Ramos (cell line): ENCODE measurements around the gene AMMECR1.
"Not testable (repeated sequence)": the region's sequence is repeated elsewhere in the genome, so short reads cannot be mapped to it uniquely, and the experiment has no call there.

Experiments used
- in situ Hi-C: fragments of 300-500 bp; cut with MboI; formaldehyde crosslinking; loops from one replicate; pipeline ENCODE4 v1.14.3; 2022; ENCODE audit warnings: low sequenced_read_pairs; ENCODE audit not compliant: unreplicated experiment

AMMECR1 gene

GRCh38 chrX:110317820-110318663, at the start of gene AMMECR1:
TSS of gene AMMECR1 (minus strand) at chrX:110318085. CDS start at chrX:110318071, 14 bp downstream.
- in situ Hi-C loops, result no loop called here

- in situ Hi-C loops, result no loop called here
Measured at GRCh38 chrX:110363244-110363643, 45.4 kb upstream of the AMMECR1 start.

- in situ Hi-C loops, result no loop called here
Measured at GRCh38 chrX:110359273-110359672, 41.4 kb upstream of the AMMECR1 start.

DNA sequence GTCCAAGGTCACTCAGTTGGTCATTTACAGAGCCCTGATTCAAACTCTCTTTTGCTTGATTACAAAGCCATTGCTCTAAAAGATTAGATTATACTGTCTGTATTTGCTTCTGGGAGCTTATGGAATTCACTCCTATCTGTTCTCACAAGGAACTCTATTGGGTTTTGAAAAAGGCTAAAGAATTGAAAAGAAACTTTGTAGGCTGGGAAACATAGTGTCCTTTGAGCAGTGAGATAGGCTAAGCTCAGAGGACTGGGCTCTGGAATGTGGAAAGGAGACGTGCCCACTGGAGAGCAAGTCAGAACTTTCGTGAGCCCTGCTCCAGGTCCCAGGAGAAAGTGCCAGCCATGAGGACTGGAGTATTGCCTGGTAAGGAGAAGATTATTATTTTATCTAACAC, 40.7 kb upstream of the AMMECR1 start, which contains the start of gene RTL9:
TSS of gene RTL9 (plus strand) at position 301 of the 400 bp plus-strand sequence. CDS start 91,770 bp downstream, outside the sequence.
- in situ Hi-C loops, result no loop called here

GRCh38 chrX:110346681-110347080, 28.8 kb upstream of the AMMECR1 start:
- in situ Hi-C loops, result no loop called here

- in situ Hi-C loops, result no loop called here
Measured at GRCh38 chrX:110341189-110342035, 23.5 kb upstream of the AMMECR1 start.

- in situ Hi-C loops, result no loop called here
Measured at GRCh38 chrX:110338935-110339334, 21.1 kb upstream of the AMMECR1 start.

- in situ Hi-C loops, result not testable (repeated sequence)
Measured at GRCh38 chrX:110333458-110333857, 15.6 kb upstream of the AMMECR1 start.

DNA sequence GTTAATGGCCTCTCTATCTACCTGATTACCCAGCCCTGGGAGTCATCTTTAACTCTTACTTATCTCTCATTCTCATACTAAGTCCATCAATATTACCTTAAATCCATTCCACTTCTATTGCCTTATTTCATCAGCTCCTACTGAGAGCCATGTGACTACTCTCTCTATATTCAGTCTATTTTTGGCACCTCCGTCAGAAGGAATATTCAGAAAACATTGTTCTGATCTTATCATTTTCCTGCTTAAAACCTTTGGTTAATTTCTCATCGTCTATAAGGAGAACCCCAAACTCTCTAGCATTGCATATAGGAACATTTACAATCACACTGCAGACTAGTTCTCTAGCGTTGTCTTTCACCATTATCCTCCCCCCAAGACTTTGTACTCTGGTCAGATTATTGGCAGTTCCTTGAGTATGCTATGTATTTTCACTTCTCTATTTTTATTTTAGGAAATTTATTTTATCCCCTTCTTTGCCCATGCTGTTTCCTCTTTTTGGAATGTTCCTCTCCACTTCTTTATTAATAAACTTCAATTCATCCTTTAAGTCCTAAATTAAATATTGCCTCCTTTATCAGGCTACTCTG, 13.7 kb upstream of the AMMECR1 start:
- in situ Hi-C loops, result no loop called here

DNA sequence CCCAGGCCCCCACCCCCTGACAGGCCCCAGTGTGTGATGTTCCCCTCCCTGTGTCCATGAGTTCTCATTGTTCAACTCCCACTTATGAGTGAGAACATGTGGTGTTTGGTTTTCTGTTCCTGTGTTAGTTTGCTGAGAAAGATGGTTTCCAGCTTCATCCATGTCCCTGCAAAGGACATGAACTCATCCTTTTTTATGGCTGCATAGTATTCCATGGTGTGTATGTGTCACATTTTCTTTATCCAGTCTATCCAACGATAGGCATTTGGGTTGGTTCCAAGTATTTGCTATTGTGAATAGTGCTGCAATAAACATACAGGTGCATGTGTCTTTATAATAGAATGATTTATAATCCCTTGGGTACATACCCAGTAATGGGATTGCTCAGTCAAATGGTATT, 10.7 kb upstream of the AMMECR1 start:
- in situ Hi-C loops, result not testable (repeated sequence)

DNA sequence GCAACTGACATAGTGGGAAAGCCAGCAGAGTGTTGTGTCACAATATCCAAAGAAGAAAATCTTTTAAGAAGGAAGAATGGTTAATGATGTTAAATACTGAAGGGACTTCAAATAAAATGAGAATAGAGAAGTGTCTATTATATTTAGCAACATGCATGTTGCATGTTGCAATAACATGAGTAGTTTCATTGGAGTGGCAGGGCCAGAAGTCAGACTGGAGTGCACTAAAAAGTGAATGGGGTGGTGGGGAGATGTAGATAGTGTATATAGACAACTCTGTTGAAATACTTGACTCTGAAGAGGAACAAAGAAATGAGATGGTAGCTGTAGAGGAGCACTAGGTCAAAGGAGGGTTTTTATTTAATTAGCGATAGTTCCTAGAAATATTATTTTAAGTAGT, 9.5 kb upstream of the AMMECR1 start:
- in situ Hi-C loops, result no loop called here

DNA sequence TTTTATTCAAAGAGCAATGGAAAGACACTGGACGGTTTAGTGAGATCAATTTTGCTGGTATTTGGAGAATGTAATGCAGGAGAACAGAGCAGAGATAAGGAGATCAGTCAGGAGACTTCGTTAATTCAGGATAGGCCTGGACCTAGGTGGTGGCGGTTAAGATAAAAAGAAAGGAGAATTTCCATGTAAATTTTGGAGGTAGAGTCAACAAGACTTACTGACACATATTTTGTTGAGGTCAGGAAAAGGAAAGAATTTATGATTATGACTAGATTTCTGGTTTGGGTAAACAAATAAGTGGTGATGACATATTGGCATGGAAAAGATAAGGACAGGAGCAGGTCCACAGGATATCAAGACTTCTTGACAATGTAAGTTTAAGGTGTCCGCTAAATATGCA, 8.8 kb upstream of the AMMECR1 start:
- in situ Hi-C loops, result no loop called here

- in situ Hi-C loops, result no loop called here
Measured at GRCh38 chrX:110322603-110323002, 4.7 kb upstream of the AMMECR1 start.

GRCh38 chrX:110321670-110322069, 3.8 kb upstream of the AMMECR1 start:
- in situ Hi-C loops, result no loop called here

GRCh38 chrX:110321081-110321480, 3.2 kb upstream of the AMMECR1 start:
- in situ Hi-C loops, result no loop called here

DNA sequence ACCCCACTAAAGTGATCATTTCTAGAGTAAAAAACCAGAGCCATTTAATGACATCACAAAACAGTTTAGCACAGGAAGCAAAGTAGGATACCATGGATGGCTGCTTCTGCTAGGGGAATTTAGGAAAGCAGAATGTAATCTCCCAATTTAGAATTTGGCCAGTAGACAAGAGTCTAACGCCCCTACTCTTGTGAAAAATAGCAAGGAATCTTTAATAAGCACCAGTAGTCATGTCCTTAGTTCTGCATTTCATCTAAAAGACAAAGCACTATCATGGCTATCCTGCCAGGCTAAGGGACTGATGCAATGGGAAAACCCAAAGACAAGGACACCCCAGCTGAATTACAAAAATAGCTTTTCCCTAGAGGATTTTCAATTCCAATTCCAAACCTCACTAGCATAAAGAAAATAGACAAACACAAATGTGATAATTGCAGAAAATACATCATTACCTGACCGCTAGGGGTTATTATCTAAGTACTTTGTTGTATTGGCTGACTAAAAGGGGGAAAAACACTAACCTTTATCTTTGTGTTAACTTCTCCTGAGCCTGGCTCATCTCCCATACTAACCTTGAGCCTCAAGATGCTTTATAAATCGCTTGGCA, 2.6 kb upstream of the AMMECR1 start:
- in situ Hi-C loops, result no loop called here

GRCh38 chrX:110318664-110318968, 731 bp upstream of the AMMECR1 start:
- in situ Hi-C loops, result no loop called here

- in situ Hi-C loops, result no loop called here
Measured at GRCh38 chrX:110317061-110317819, 645 bp downstream of the AMMECR1 start.

DNA sequence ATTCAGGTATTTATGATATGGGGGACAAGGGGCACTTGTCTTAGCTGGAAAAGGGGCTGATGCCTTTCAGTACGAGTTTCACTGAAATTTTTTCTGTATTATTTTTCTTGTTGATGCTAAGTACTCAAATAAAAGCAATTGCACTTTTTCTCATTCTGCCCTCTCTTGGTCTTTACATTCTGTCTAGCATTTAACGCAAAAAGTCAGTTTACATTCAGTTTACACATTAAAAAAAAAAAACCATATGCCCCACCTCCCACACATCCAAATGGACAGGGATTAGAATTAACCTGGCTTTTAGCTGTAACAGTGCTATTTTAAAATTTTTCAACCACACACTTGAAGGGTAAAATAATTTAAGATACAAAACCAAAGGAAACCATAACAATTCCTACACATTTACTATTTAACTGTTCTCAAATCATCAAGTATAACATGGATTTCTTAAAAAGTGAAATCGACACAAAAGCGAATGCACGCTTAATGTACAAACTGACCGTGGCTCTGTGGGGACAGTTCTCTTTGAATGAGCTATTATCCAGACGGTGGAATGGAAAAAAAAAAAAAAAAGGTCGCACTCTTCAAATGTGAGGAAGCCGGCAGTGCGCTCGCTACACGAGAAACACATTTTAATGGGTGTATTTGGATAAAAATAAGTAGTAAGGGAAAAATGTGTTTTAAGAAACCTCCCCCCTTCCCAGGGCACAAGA, 1.4 kb downstream of the AMMECR1 start:
- in situ Hi-C loops, result no loop called here
